ENCODE data around the gene HCRT.
"Not testable (repeated sequence)": the region's sequence is repeated elsewhere in the genome, so short reads cannot be mapped to it uniquely, and the experiment has no call there.

The HCRT gene

GRCh38 chr17:42141382-42141781, 43.9 kb downstream of the HCRT start:
- no peak for DNase-seq (ENCODE audit: low read depth in 2 of 2, low spot score in 1 of 2)

DNA sequence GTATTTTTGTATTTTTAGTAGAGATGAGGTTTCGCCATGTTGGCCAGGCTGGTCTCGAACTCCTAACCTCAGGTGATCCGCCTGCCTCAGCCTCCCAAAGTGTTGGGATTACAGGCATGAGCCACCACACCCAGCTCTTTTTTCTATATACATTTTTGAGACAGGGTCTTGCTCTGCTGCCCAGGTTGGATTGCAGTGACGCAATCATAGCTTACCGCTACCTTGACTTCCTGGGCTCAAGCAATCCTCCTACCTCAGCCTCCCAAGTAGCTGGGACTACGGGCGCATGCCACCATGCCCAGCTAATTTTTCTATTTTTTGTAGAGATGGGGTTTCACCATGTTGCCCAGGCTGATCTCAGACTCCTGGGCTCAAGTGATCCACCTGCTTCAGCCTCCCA, 44.6 kb downstream of the HCRT start:
- DNase-seq (ENCODE audit: low read depth in 2 of 2, low spot score in 1 of 2) = not testable (repeated sequence)

- DNase-seq (ENCODE audit: low read depth in 2 of 2, low spot score in 1 of 2) = no peak
Measured at GRCh38 chr17:42138749-42139492, 46.3 kb downstream of the HCRT start.

DNA sequence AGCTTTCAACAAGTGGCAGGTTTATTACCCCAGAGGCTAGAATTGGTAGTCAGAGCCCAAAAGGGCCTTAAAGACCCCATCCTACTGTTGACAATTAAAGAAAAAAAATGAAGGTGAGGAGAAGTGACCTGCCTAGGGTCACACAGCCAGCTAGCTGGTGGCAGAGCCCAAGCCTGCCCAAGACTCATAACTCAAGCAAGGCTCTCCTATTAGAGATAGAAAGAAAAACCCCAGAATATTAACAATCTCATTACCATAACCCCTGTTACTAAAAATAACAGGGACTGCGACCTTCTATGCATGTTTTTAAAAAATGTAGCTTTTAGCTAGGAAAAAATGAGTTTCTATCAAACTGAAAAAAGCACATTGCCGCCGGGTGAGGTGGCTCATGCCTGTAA, 48.6 kb downstream of the HCRT start:
- DNase-seq (ENCODE audit: low read depth in 2 of 2, low spot score in 1 of 2) = no peak

DNA sequence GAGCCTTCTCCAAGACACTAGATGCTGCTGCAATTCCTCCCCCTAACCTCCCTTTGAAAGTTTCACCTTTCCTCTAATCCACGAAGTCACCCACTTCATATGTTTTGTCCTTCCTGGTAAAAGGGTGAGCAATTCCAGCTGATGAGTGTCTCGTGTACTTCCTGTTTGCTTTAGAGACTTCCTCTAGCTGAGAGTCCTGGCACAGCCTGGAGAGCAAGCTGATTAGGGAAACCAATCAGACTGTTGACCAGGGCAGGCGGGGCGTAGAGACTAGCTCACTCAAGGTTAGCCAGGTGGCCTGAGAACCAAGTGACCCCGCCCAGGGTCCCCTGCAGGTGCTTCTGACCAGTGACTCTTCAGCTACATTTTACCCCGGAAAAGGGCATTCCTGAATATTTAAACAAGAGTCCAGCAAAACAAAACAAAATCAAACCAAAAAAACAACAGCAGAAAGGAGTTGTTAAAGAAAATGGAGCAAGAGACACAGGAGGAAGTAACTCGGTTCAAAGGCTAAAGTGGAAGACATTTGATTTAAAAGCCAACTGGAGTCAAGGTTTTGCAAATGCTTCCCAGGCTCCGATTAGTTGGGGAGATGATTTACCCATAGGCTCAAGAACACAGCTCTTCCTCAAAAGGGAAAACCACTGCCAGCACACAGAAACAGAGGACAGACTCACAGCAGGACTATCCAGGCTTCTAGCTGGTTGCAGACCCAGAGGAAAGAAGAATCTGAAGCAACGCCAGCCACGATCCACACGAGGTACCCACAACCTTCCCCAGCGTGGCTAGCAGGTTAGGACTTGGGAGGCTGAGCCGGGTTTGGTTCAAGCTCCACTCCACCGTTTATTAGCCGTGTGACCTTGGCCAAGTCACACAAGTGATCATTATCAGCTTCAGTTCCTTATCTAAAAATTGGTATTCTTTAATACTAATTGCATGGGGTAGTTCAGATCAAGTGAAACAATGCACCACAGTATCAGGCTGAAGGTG, 49.3 kb downstream of the HCRT start:
- no peak for DNase-seq (ENCODE audit: low read depth in 2 of 2, low spot score in 1 of 2)

- no peak for DNase-seq (ENCODE audit: low read depth in 2 of 2, low spot score in 1 of 2)
Measured at GRCh38 chr17:42135151-42135550, 50.1 kb downstream of the HCRT start.
